ENCODE data around the gene DCXR.

GRCh38 chr17:82013772-82014321 is 23.6 kb downstream of the DCXR start:
- TF ChIP-seq BRF2 (CRISPR knock-in tag; IDR thresholded peaks at IDR 0.05) (no peak), EED (CRISPR knock-in tag; IDR thresholded peaks at IDR 0.05) (no peak), CTCF (CRISPR knock-in tag; IDR thresholded peaks at IDR 0.05) (no peak), HMG20B (CRISPR knock-in tag; conservative IDR thresholded peaks at IDR 0.05) (no peak), NFRKB (IDR thresholded peaks at IDR 0.05) (no peak), HOXA9 (CRISPR knock-in tag; IDR thresholded peaks at IDR 0.05; ENCODE audit: borderline replicate concordance) (no peak), ZNF251 (CRISPR knock-in tag; IDR thresholded peaks at IDR 0.05) (no peak), ZBTB34 (CRISPR knock-in tag; IDR thresholded peaks at IDR 0.05) (no peak), SP5 (CRISPR knock-in tag; IDR thresholded peaks at IDR 0.05; ENCODE audit: borderline replicate concordance, low read depth) (no peak)
